Measurements from ENCODE around the gene MTRF1L.

DNA sequence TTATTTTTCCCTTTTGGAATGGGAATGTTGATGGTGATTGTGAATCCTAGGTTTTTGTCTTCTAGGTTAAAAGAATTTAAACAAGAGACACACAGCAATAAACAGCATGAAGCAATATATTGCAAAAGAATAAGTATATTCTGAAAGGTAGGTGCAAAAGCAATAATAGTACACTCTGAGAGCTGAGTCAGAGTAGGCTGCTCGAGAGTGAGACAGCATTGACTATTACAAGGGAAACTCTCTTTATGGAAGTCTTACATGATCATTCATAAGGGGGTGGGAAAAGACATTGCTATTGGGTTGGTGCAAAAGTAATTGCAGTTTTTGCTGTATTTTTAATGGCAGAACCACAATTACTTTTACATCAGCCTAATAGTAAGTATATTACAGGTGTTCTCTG is 44.7 kb downstream of the MTRF1L start:
- no peak for TF ChIP-seq POLR2A (IDR thresholded peaks at IDR 0.05; ENCODE audit: low read length)
- TF ChIP-seq GATA1 (IDR thresholded peaks at IDR 0.05; ENCODE audit: low read depth, low read length) = no peak

Data from erythroblast (primary cell).